Hepatocyte (in vitro differentiated cells): ENCODE results near the gene GPD2. TPM values are rescaled to one million over a fixed set of nuclear protein-coding genes. Genes with fewer than 3 reads are reported as not detected.

Source experiments
- DNase-seq: peaks from one replicate; pipeline ENCODE4 v3.0.0-alpha.2; 2016; ENCODE audit warnings: low spot score
- H2AFZ ChIP-seq: fragments of 200-600 bp; sonication (generic); 2 replicates; pipeline ENCODE4 v1.6.0; 2016; ENCODE audit warnings: antibody characterized with exemption, mild to moderate bottlenecking
- H3K27ac ChIP-seq: fragments of 200-600 bp; sonication (generic); 2 replicates; pipeline ENCODE4 v1.5.1; 2016; ENCODE audit warnings: mild to moderate bottlenecking
- H3K27me3 ChIP-seq: fragments of 200-600 bp; sonication (generic); 2 replicates; pipeline ENCODE4 v1.6.1; 2016
- H3K36me3 ChIP-seq: fragments of 200-600 bp; sonication (generic); replicated peaks from 2 replicates; pipeline ENCODE4 v1.5.1; 2016; ENCODE audit warnings: low read depth; ENCODE audit not compliant: insufficient read depth
- H3K4me1 ChIP-seq: fragments of 200-600 bp; sonication (generic); 2 replicates; pipeline ENCODE4 v1.5.1; 2016; ENCODE audit warnings: mild to moderate bottlenecking, moderate library complexity; ENCODE audit not compliant: insufficient read depth
- H3K4me2 ChIP-seq: fragments of 200-600 bp; sonication (generic); 2 replicates; pipeline ENCODE4 v1.6.0; 2016
- H3K4me3 ChIP-seq: fragments of 200-600 bp; sonication (generic); 2 replicates; pipeline ENCODE4 v1.5.1; 2016; ENCODE audit warnings: mild to moderate bottlenecking
- H3K79me2 ChIP-seq: fragments of 200-600 bp; sonication (generic); 2 replicates; pipeline ENCODE4 v1.6.0; 2017; ENCODE audit warnings: mild to moderate bottlenecking
- H3K9me2 ChIP-seq: fragments of 200-600 bp; sonication (generic); replicated peaks from 2 replicates; pipeline ENCODE4 v1.6.0; 2017; ENCODE audit warnings: mild to moderate bottlenecking; ENCODE audit not compliant: insufficient read depth
- H3K9me3 ChIP-seq: fragments of 200-600 bp; sonication (generic); 2 replicates; pipeline ENCODE4 v1.5.1; 2016; ENCODE audit warnings: low read depth, mild to moderate bottlenecking
- H4K20me1 ChIP-seq: fragments of 200-600 bp; sonication (generic); 2 replicates; pipeline ENCODE4 v1.6.0; 2016; ENCODE audit warnings: mild to moderate bottlenecking; ENCODE audit not compliant: insufficient read depth, poor library complexity, severe bottlenecking
- EZH2 ChIP-seq: fragments of 200-600 bp; sonication (generic); IDR thresholded peaks from 2 replicates; pipeline ENCODE4 v1.6.1; 2016; ENCODE audit warnings: antibody characterized with exemption, mild to moderate bottlenecking, borderline replicate concordance
- EZH2phosphoT487 ChIP-seq: fragments of 200-600 bp; sonication (generic); IDR thresholded peaks from one replicate; pipeline ENCODE4 v1.6.1; 2018; ENCODE audit warnings: antibody characterized with exemption, mild to moderate bottlenecking, low read depth, moderate library complexity; ENCODE audit not compliant: unreplicated experiment, severe bottlenecking
- WGBS: methylation state at CpG from one replicate; pipeline ENCODE4 v1.1.6; 2016; ENCODE audit warnings: low lambda C conversion rate; ENCODE audit errors: missing lambda C conversion rate; 5-methylcytosine and 5-hydroxymethylcytosine counted together
- polyA plus RNA-seq: library from polyadenylated mRNA; unstranded; fragments of >200 nt; fragmentation: Nextera tagmentation; extraction: Ambion mirVana; gene quantifications from 2 replicates; pipeline ENCODE4 v1.2.1, GENCODE V29; 2016
- total RNA-seq: library from RNA; depleted of rRNA; stranded (reverse); fragments of >200 nt; gene quantifications from 2 replicates; pipeline ENCODE4 v1.2.3, GENCODE V29; 2014
- TF ChIP-seq, protein P1 (sequence below): fragments of 200-600 bp; sonication (generic); IDR thresholded peaks from 2 replicates; pipeline ENCODE4 v1.5.1; 2016; ENCODE audit warnings: antibody characterized with exemption, mild to moderate bottlenecking; ENCODE audit not compliant: poor library complexity

The GPD2 gene
- total and polyA plus RNA-seq, 2 experiments from 2014 or later = 10.8 to 71.7 TPM

DNA sequence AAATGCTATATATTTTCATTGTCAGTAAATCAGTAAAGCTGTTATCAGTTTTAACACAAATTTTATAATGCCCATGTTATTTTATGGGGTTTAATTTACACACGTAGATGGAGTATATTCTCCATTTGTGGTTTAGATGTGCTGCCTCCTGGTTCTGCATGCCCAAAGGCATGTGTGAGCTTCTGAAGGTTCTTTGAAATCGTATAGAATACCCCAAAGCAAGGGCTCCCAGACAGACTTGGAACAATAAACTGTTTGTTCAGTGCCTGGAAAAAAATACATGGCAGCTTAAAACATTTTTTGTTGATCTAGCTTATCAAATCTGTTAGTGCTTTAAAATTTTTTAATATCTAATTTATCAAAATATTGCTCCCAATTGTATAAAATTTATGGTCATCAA is 150.4 kb downstream of the GPD2 start:
- H3K4me2 ChIP-seq = no peak overlapping the region
- H2AFZ ChIP-seq = no peak overlapping the region
- TF ChIP-seq EZH2phosphoT487 (no peak), EZH2 (no peak)
- TF ChIP-seq, protein P1, sequence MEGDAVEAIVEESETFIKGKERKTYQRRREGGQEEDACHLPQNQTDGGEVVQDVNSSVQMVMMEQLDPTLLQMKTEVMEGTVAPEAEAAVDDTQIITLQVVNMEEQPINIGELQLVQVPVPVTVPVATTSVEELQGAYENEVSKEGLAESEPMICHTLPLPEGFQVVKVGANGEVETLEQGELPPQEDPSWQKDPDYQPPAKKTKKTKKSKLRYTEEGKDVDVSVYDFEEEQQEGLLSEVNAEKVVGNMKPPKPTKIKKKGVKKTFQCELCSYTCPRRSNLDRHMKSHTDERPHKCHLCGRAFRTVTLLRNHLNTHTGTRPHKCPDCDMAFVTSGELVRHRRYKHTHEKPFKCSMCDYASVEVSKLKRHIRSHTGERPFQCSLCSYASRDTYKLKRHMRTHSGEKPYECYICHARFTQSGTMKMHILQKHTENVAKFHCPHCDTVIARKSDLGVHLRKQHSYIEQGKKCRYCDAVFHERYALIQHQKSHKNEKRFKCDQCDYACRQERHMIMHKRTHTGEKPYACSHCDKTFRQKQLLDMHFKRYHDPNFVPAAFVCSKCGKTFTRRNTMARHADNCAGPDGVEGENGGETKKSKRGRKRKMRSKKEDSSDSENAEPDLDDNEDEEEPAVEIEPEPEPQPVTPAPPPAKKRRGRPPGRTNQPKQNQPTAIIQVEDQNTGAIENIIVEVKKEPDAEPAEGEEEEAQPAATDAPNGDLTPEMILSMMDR = no peak
- H3K36me3 ChIP-seq = no peaks in the 10 kb centered on the region
- H3K4me3 ChIP-seq = no peak overlapping the region
- no peak overlapping the region for H3K27ac ChIP-seq
- H3K79me2 ChIP-seq = no peaks in the 10 kb centered on the region
- no peaks in the 10 kb centered on the region for H3K9me3 ChIP-seq
- H3K27me3 ChIP-seq = no peaks in the 10 kb centered on the region
- H4K20me1 ChIP-seq = no peaks in the 10 kb centered on the region
- H3K4me1 ChIP-seq = no peaks in the 10 kb centered on the region
- no peak for DNase-seq
- no peaks in the 10 kb centered on the region for H3K9me2 ChIP-seq
- WGBS = 82% methylated on average over 2 of the region's 2 CpGs

DNA sequence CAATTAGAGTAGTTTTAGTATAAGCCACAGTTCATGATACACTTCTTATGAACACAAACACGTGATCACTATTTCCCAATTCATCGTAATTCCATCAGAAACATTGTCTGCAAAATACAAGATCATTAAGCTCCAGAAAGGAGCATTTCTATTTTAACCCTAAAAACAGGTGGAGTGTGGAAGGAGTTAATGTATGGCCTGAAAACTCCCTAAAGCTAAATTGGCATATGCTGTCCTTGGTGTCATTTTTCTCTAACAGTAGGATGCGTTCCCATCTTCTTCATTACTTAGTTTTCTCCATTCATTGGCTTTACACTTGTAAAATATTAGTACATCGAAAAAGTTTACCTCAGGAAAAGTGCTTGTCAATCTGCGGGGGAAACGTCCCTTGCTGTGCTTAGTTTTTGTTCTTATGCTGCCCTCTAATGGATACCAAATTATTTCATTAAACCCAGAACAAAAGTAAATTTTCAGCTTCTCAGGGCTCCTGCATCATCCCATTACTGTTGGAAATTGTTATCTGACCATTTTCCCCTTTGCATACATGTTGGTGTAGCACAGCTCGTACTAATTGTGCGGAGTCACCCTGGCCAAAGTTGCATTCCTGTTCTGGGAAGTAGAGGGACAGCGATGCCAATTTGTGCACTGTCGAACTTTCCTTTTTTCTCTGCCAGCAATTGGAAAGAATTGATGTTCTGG is 153.4 kb downstream of the GPD2 start:
- Histone ChIP-seq H3K9me2 (no peaks in the 10 kb centered on the region), H2AFZ (no peak overlapping the region), H4K20me1 (no peaks in the 10 kb centered on the region), H3K4me1 (peaks cover 4% of the 10 kb centered on the region), H3K9me3 (no peaks in the 10 kb centered on the region), H3K4me2 (no peak overlapping the region), H3K36me3 (no peaks in the 10 kb centered on the region), H3K27me3 (no peaks in the 10 kb centered on the region), H3K79me2 (no peaks in the 10 kb centered on the region), H3K27ac (no peak overlapping the region), H3K4me3 (no peak overlapping the region)
- DNase-seq = peak; percentile 61
- TF ChIP-seq EZH2phosphoT487 = no peak
- TF ChIP-seq, protein P1 = peak; percentile 68
- 44% methylated on average over 10 of the region's 10 CpGs for WGBS

GRCh38 chr2:156590085-156590739 is 154.0 kb downstream of the GPD2 start:
- Histone ChIP-seq H3K4me3 (no peak overlapping the region), H2AFZ (no peak overlapping the region), H4K20me1 (no peaks in the 10 kb centered on the region), H3K27me3 (no peaks in the 10 kb centered on the region), H3K79me2 (no peaks in the 10 kb centered on the region), H3K4me2 (no peak overlapping the region), H3K36me3 (no peaks in the 10 kb centered on the region), H3K27ac (no peak overlapping the region), H3K9me3 (no peaks in the 10 kb centered on the region), H3K4me1 (peaks cover 4% of the 10 kb centered on the region), H3K9me2 (no peaks in the 10 kb centered on the region)
- TF ChIP-seq, protein P1 = no peak
- TF ChIP-seq EZH2phosphoT487 (no peak), EZH2 (no peak)
- 71% methylated on average over 2 of the region's 2 CpGs for WGBS
- no peak for DNase-seq
